Measurements from ENCODE around the gene CAMK2G.

- TF ChIP-seq, protein P1, sequence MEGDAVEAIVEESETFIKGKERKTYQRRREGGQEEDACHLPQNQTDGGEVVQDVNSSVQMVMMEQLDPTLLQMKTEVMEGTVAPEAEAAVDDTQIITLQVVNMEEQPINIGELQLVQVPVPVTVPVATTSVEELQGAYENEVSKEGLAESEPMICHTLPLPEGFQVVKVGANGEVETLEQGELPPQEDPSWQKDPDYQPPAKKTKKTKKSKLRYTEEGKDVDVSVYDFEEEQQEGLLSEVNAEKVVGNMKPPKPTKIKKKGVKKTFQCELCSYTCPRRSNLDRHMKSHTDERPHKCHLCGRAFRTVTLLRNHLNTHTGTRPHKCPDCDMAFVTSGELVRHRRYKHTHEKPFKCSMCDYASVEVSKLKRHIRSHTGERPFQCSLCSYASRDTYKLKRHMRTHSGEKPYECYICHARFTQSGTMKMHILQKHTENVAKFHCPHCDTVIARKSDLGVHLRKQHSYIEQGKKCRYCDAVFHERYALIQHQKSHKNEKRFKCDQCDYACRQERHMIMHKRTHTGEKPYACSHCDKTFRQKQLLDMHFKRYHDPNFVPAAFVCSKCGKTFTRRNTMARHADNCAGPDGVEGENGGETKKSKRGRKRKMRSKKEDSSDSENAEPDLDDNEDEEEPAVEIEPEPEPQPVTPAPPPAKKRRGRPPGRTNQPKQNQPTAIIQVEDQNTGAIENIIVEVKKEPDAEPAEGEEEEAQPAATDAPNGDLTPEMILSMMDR (IDR thresholded peaks at IDR 0.05) = no peak
- no peak for TF ChIP-seq POLR2A (IDR thresholded peaks at IDR 0.05)
These were observed 16.2 kb downstream of the CAMK2G start for GRCh38 chr10:73858013-73858708.
